GM19239 (cell line): ENCODE results near the gene C22orf15.

Experiments
- DNase-seq: peaks from one replicate; pipeline ENCODE4 v3.0.0; 2011; ENCODE audit warnings: low spot score; ENCODE audit not compliant: insufficient read length
- FAIRE-seq: peaks from 2 replicates; lab custom pipeline; 2011; peaks lifted over from hg19 to GRCh38; lab: Jason Lieb, UNC

C22orf15 gene

DNA sequence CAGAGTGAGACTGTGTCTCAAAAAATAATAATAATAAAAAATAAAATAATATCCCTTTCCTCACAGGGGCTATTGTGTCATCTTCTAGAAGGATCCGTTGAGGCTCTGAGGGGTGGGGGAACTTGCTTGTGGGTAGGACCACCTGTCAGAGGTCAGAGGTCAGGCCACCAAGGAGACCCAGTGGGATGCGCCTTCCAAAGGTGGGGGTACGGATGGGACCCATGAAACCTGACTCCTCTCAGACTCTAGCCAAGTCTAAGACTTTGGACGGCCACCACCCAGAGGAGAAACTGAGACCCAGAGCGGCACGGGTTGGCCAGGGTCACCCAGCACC, 9.5 kb downstream of the C22orf15 start:
- FAIRE-seq = no peak
- DNase-seq = no peak

DNA sequence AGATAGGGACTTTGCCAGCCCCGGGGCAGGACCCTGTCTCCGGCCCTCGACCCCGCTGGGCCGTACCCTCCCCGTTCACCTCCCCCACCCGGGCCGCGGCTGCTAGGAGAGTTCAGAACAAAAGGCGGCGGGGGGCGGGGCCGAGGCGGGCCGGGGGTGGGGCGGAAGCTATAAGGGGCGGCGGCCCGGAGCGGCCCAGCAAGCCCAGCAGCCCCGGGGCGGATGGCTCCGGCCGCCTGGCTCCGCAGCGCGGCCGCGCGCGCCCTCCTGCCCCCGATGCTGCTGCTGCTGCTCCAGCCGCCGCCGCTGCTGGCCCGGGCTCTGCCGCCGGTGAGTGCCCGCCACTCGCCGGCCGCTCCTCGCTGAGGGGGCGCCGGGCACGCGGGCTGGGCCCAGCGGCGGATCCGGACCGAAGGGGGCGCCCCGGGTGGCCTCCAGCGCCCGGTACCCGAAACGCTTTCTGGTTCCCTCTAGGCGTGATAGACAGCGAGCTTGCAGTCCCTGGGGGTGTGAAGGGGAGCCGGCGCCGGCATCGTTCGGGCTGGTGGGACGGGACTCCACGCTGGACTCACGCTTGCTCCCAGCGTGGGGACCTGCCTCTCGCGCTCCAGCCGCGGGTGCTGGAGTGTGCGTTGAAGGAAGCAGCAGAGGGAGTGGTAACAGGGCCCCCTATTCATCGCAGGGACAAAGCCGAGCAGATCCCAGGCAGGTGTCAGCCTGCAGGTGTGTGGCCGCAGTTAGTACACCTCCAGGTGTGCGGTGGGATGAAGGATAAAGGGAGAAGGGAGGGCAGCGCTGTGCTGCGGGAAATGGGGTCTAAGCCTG, 10.1 kb downstream of the C22orf15 start, which contains the start of gene MMP11:
MMP11 (plus strand) TSS at position 201 of the 825 bp plus-strand sequence; CDS start at position 223, 22 bp downstream.
- no peak for FAIRE-seq
- DNase-seq = no peak

DNA sequence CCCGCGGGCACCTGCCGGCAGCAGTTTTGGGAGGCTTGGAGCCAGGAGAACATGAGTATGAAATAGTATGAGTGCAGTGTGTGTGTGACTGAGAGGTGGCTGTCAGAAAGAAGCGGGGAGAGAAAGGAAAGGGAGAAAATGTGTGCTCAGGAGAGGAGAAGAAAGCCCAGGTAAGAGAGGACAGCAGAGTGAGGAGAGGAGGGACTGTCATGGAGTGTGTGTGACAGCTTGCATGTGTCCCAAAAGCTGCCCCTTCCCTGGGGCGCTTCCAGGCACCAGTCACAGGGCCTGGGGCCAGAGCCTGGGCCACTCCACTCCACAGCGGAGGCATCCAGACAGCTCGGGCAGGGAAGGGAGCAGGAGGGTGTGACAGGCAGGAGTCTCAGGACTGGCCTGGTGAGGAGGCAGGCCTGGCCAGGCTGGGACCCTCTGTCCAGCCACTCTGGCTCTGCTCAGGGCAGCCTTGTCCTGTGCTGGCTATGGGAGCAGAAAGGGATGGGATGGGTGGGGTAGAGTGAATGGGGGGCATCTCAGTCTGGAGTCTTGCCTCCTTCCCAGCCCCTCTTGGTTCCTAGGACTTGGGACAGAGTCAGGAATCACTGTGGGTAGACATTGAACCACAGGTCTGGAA, 10.8 kb downstream of the C22orf15 start:
- no peak for DNase-seq
- FAIRE-seq = no peak

DNA sequence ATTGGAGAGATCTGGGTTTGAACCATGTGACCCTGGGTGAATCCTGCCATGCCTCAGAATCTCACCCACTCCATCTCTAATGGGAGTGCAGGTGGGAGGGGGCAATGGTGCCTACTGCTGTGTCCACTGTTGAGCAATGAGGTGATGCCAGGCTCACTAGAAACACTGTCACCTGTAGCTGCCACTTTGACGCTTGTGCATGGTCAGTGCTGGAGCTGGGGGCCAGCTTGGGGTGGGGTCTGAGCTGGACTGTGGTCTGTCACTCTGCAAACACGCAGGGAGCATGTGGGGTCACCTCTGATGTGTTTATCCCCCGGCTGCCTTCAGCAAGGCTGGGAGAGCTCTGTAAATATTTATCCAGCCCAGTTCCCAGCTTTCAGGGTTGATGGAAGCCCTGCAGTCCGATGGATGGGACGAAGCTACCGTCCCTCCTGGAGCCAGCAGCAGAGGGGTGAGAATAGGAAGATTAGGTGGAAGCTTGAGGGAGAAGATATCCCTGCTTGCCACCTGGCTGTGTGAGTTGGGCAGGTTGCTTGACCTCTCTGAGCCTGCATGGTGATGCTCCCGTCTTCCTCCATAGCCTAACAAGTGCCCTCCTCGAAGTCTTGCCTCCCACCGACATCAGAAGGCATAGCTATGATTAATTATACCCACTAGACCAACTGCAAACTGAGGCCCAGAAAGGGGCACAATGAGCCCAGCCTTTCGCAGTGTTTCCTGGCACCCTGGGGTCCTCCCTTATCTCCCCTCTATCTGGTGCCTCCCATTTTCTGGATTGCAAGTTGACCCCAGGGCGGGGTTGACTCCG, 11.5 kb downstream of the C22orf15 start:
- FAIRE-seq = no peak
- no peak for DNase-seq

DNA sequence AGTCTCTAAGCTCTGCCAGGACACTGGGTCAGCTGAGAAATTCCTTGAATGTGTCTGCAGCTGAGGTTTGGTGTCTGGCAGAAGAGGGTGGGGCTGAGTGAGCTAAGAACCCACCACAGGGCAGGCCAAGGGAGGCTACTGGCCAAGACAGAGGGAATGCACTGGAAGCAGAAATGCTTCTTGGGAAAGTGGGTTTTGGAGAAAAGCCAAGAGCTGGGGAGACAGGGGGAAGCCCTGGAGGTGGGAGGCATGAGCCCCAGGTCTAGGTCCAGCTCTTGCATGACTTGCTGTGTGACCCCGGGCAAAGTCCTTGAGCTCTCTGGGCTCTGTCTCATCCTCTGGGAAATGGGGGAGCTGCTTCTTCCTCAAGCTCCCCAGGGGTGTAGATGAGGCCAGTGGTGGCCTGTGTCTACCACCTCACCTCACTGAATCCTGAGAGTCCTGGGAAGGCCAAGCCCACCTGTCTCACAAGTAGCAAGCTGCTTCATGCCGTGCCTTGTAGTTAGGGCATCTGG, 12.2 kb downstream of the C22orf15 start:
- FAIRE-seq (no peak), DNase-seq (no peak)

GRCh38 chr22:23775779-23776375, 13.1 kb downstream of the C22orf15 start:
- no peak for DNase-seq
- no peak for FAIRE-seq

GRCh38 chr22:23777776-23778576, 15.2 kb downstream of the C22orf15 start:
- FAIRE-seq (no peak), DNase-seq (no peak)

DNA sequence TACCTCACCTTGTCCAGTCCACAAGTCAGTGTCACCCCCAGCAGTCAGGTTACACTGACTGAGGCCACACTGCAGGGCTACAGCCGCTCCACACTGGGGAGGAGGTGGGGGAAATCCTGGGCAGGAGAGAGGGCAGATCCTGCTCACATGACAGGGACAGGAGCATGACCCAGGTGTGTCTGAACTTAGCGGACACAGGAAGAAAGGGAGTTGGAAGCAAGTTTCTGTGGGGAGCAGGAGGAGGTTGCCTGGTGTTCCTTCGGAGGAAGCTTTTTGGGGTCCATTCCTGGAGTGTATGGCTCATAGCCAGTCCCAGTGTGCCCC, 15.7 kb downstream of the C22orf15 start:
- DNase-seq (no peak), FAIRE-seq (no peak)

GRCh38 chr22:23779083-23779482, 16.3 kb downstream of the C22orf15 start:
- FAIRE-seq = no peak
- no peak for DNase-seq

GRCh38 chr22:23779731-23780130, 16.9 kb downstream of the C22orf15 start:
- DNase-seq = no peak
- FAIRE-seq = no peak

DNA sequence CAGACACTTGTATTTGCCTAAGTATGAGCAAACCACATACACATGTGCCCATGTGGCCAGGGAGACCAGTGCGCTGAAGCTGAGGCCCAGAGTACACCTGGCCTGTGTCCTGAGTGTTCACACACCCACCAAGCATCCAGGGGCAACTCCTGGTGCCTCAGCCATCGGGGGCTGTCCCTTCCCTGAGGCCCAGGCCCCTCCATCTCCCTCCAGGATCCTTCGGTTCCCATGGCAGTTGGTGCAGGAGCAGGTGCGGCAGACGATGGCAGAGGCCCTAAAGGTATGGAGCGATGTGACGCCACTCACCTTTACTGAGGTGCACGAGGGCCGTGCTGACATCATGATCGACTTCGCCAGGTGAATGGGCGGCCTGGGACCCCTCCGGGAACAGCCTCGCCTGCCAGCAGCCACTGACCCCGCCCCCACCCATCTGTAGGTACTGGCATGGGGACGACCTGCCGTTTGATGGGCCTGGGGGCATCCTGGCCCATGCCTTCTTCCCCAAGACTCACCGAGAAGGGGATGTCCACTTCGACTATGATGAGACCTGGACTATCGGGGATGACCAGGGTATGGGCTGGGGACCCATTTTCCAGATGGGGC, 17.5 kb downstream of the C22orf15 start:
- DNase-seq (no peak), FAIRE-seq (no peak)

DNA sequence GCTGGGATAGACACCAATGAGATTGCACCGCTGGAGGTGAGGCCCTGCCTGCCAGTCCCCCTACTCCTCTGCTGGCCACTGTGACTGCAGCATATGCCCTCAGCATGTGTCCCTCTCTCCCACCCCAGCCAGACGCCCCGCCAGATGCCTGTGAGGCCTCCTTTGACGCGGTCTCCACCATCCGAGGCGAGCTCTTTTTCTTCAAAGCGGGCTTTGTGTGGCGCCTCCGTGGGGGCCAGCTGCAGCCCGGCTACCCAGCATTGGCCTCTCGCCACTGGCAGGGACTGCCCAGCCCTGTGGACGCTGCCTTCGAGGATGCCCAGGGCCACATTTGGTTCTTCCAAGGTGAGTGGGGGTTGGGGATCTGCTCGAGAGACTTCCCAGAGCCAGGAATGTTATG, 18.3 kb downstream of the C22orf15 start:
- no peak for FAIRE-seq
- no peak for DNase-seq

- FAIRE-seq (no peak), DNase-seq (no peak)
Measured at GRCh38 chr22:23781511-23782183, 18.9 kb downstream of the C22orf15 start.

DNA sequence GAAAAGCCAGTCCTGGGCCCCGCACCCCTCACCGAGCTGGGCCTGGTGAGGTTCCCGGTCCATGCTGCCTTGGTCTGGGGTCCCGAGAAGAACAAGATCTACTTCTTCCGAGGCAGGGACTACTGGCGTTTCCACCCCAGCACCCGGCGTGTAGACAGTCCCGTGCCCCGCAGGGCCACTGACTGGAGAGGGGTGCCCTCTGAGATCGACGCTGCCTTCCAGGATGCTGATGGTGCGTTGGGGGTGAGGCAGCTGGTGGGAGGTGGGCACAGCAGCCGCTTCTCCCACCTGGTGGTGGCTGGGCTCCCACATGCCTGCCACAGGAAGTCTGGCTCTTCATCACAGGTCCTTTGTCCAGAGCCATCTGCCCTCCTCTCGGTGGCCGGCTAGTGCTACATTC, 19.5 kb downstream of the C22orf15 start:
- DNase-seq (no peak), FAIRE-seq (no peak)

DNA sequence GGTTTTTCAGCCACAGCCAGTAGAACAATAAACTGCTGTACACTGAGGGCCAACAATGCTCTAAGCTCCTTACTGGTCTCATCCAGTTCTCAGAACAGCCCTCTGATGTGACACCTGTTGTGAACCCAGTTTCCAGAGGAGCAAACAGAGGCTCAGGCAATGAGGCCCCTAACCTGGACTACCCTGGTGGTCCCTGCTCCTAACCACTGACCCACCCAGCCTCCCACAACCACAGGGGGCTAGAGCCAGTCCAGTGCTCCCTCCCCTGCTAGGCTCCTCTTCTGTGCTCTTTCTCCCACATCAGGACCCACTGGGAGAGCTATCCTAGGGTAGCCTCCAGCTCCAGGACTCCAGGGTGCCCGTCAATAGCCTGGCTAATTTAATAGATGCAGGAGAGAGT, 19.9 kb downstream of the C22orf15 start:
- FAIRE-seq (no peak), DNase-seq (no peak)

DNA sequence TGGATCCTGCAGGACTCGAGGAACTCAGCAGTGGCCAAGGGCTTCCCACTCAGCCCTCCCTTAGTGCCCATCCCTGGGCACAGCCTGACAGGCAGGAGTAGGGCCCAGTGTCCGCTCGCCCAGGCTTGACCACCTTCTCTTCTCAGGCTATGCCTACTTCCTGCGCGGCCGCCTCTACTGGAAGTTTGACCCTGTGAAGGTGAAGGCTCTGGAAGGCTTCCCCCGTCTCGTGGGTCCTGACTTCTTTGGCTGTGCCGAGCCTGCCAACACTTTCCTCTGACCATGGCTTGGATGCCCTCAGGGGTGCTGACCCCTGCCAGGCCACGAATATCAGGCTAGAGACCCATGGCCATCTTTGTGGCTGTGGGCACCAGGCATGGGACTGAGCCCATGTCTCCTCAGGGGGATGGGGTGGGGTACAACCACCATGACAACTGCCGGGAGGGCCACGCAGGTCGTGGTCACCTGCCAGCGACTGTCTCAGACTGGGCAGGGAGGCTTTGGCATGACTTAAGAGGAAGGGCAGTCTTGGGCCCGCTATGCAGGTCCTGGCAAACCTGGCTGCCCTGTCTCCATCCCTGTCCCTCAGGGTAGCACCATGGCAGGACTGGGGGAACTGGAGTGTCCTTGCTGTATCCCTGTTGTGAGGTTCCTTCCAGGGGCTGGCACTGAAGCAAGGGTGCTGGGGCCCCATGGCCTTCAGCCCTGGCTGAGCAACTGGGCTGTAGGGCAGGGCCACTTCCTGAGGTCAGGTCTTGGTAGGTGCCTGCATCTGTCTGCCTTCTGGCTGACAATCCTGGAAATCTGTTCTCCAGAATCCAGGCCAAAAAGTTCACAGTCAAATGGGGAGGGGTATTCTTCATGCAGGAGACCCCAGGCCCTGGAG, 20.7 kb downstream of the C22orf15 start:
- DNase-seq = no peak
- FAIRE-seq = no peak

DNA sequence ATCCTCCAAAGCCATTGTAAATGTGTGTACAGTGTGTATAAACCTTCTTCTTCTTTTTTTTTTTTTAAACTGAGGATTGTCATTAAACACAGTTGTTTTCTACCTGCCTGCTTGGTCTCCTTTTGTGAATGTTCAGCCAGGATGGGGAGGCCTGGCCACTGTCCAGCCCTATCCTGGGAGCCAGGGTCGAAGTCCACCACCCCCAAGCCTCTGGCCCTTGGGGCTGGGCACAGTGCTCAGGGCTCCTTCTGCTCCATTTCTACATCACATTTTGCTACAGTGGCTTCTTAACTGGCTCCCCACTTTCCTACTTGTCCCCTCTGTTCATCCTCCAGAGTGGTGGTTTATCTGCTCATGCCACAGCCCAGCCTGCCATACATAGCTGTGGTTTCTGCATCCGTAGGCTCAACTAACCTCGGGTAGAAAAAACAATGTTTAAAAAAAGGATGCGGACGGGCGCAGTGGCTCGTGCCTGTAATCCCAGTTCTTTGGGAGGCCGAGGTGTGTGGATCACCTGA, 21.5 kb downstream of the C22orf15 start:
- FAIRE-seq = no peak

GRCh38 chr22:23786261-23786710, 23.5 kb downstream of the C22orf15 start:
- no peak for FAIRE-seq
- no peak for DNase-seq

More for the DNA sequence above, 21.5 kb downstream of the C22orf15 start:
- no peak for DNase-seq
